Activated naive CD4-positive, alpha-beta T cell treated with anti-CD3 and anti-CD28 coated beads, Interleukin-2, amount 50 U/mL, for 24 hours (primary cell): ENCODE measurements around the gene SPDL1.
"Not testable (repeated sequence)": the region's sequence is repeated elsewhere in the genome, so short reads cannot be mapped to it uniquely, and the experiment has no call there.

Experiments
- H3K27ac Mint-ChIP-seq: one replicate; pipeline ENCODE4 v1.8.0; 2021; ENCODE audit warnings: mild to moderate bottlenecking, mixed read lengths
- H3K27me3 Mint-ChIP-seq: one replicate; pipeline ENCODE4 v1.8.0; 2021; ENCODE audit warnings: mixed read lengths
- H3K36me3 Mint-ChIP-seq: one replicate; pipeline ENCODE4 v1.8.0; 2021; ENCODE audit warnings: mixed read lengths
- H3K4me1 Mint-ChIP-seq: one replicate; pipeline ENCODE4 v1.8.0; 2021; ENCODE audit warnings: mixed read lengths
- H3K4me3 Mint-ChIP-seq: one replicate; pipeline ENCODE4 v1.8.0; 2021; ENCODE audit warnings: mild to moderate bottlenecking, mixed read lengths
- H3K9me3 Mint-ChIP-seq: one replicate; pipeline ENCODE4 v1.8.0; 2021; ENCODE audit warnings: mixed read lengths

Gene SPDL1

GRCh38 chr5:169592937-169593650 is 9.5 kb downstream of the SPDL1 start:
- H3K27me3 Mint-ChIP-seq, result no peaks in the 10 kb centered on the region
- H3K4me3 Mint-ChIP-seq, result no peak overlapping the region
- peaks cover 35% of the 10 kb centered on the region for H3K36me3 Mint-ChIP-seq
- no peaks in the 10 kb centered on the region for H3K4me1 Mint-ChIP-seq
- no peak overlapping the region for H3K27ac Mint-ChIP-seq
- no peaks in the 10 kb centered on the region for H3K9me3 Mint-ChIP-seq

- Mint-ChIP-seq H3K9me3 (no peaks in the 10 kb centered on the region), H3K4me3 (no peak overlapping the region), H3K27me3 (no peaks in the 10 kb centered on the region), H3K4me1 (no peaks in the 10 kb centered on the region), H3K27ac (no peak overlapping the region), H3K36me3 (peaks cover 31% of the 10 kb centered on the region)
Observed at GRCh38 chr5:169595172-169595820, 11.7 kb downstream of the SPDL1 start.

- H3K4me1 Mint-ChIP-seq, result no peaks in the 10 kb centered on the region
- no peaks in the 10 kb centered on the region for H3K27me3 Mint-ChIP-seq
- H3K9me3 Mint-ChIP-seq, result no peaks in the 10 kb centered on the region
- H3K4me3 Mint-ChIP-seq, result no peak overlapping the region
- no peak overlapping the region for H3K27ac Mint-ChIP-seq
- H3K36me3 Mint-ChIP-seq, result peaks cover 26% of the 10 kb centered on the region
Observed at GRCh38 chr5:169599451-169599850, 15.9 kb downstream of the SPDL1 start.

- Mint-ChIP-seq H3K36me3 (peaks cover 26% of the 10 kb centered on the region), H3K27me3 (peaks cover 7% of the 10 kb centered on the region), H3K4me1 (no peaks in the 10 kb centered on the region), H3K4me3 (no peak overlapping the region), H3K27ac (no peak overlapping the region), H3K9me3 (no peaks in the 10 kb centered on the region)
Observed at GRCh38 chr5:169602535-169602934, 19.0 kb downstream of the SPDL1 start.

GRCh38 chr5:169606279-169606678 is 22.7 kb downstream of the SPDL1 start:
- no peak overlapping the region for H3K27ac Mint-ChIP-seq

GRCh38 chr5:169607882-169608281 is 24.3 kb downstream of the SPDL1 start:
- Mint-ChIP-seq H3K27ac (no peak overlapping the region), H3K4me3 (no peak overlapping the region), H3K4me1 (no peaks in the 10 kb centered on the region), H3K27me3 (peaks cover 15% of the 10 kb centered on the region), H3K36me3 (peaks cover 10% of the 10 kb centered on the region), H3K9me3 (peaks cover 15% of the 10 kb centered on the region)

More at GRCh38 chr5:169606279-169606678, 22.7 kb downstream of the SPDL1 start:
- H3K9me3 Mint-ChIP-seq, result peaks cover 5% of the 10 kb centered on the region
- peaks cover 12% of the 10 kb centered on the region for H3K36me3 Mint-ChIP-seq
- H3K27me3 Mint-ChIP-seq, result peaks cover 8% of the 10 kb centered on the region
- H3K4me3 Mint-ChIP-seq, result no peak overlapping the region
- no peaks in the 10 kb centered on the region for H3K4me1 Mint-ChIP-seq

- H3K27me3 Mint-ChIP-seq, result peaks cover 19% of the 10 kb centered on the region
- no peak overlapping the region for H3K4me3 Mint-ChIP-seq
- peaks cover 8% of the 10 kb centered on the region for H3K36me3 Mint-ChIP-seq
- no peaks in the 10 kb centered on the region for H3K4me1 Mint-ChIP-seq
- H3K27ac Mint-ChIP-seq, result no peak overlapping the region
- peaks cover 15% of the 10 kb centered on the region for H3K9me3 Mint-ChIP-seq
Observed at GRCh38 chr5:169609716-169610115, 26.1 kb downstream of the SPDL1 start.

GRCh38 chr5:169610606-169611005 is 27.0 kb downstream of the SPDL1 start:
- Mint-ChIP-seq H3K4me3 (no peak overlapping the region), H3K27ac (no peak overlapping the region), H3K36me3 (peaks cover 5% of the 10 kb centered on the region)

GRCh38 chr5:169615561-169615960 is 32.0 kb downstream of the SPDL1 start:
- Mint-ChIP-seq H3K36me3 (peaks cover 2% of the 10 kb centered on the region), H3K27me3 (peaks cover 15% of the 10 kb centered on the region), H3K4me3 (no peak overlapping the region), H3K9me3 (peaks cover 14% of the 10 kb centered on the region), H3K4me1 (no peaks in the 10 kb centered on the region), H3K27ac (no peak overlapping the region)

More at GRCh38 chr5:169610606-169611005, 27.0 kb downstream of the SPDL1 start:
- peaks cover 15% of the 10 kb centered on the region for H3K9me3 Mint-ChIP-seq
- no peaks in the 10 kb centered on the region for H3K4me1 Mint-ChIP-seq
- peaks cover 19% of the 10 kb centered on the region for H3K27me3 Mint-ChIP-seq

- H3K36me3 Mint-ChIP-seq, H3K27me3 Mint-ChIP-seq, H3K4me1 Mint-ChIP-seq, H3K4me3 Mint-ChIP-seq, H3K9me3 Mint-ChIP-seq, H3K27ac Mint-ChIP-seq: not testable (repeated sequence)
Observed at GRCh38 chr5:169624307-169624706, 40.7 kb downstream of the SPDL1 start.

GRCh38 chr5:169626779-169627178 is 43.2 kb downstream of the SPDL1 start:
- Mint-ChIP-seq H3K9me3 (no peaks in the 10 kb centered on the region), H3K27me3 (peaks cover 3% of the 10 kb centered on the region), H3K27ac (no peak overlapping the region), H3K36me3 (no peaks in the 10 kb centered on the region), H3K4me3 (no peak overlapping the region), H3K4me1 (peaks cover 5% of the 10 kb centered on the region)

GRCh38 chr5:169627551-169627950 is 44.0 kb downstream of the SPDL1 start:
- H3K27ac Mint-ChIP-seq, result no peak overlapping the region
- H3K27me3 Mint-ChIP-seq, result peaks cover 3% of the 10 kb centered on the region
- no peaks in the 10 kb centered on the region for H3K36me3 Mint-ChIP-seq
- no peaks in the 10 kb centered on the region for H3K9me3 Mint-ChIP-seq
- peaks cover 5% of the 10 kb centered on the region for H3K4me1 Mint-ChIP-seq
- no peak overlapping the region for H3K4me3 Mint-ChIP-seq

GRCh38 chr5:169628892-169629291 is 45.3 kb downstream of the SPDL1 start:
- Mint-ChIP-seq H3K9me3 (no peaks in the 10 kb centered on the region), H3K27ac (no peak overlapping the region), H3K27me3 (peaks cover 3% of the 10 kb centered on the region), H3K36me3 (no peaks in the 10 kb centered on the region), H3K4me3 (no peak overlapping the region), H3K4me1 (peaks cover 3% of the 10 kb centered on the region)

GRCh38 chr5:169629847-169630548 is 46.4 kb downstream of the SPDL1 start:
- H3K4me1 Mint-ChIP-seq, result no peaks in the 10 kb centered on the region
- H3K9me3 Mint-ChIP-seq, result no peaks in the 10 kb centered on the region
- H3K36me3 Mint-ChIP-seq, result no peaks in the 10 kb centered on the region
- H3K4me3 Mint-ChIP-seq, result no peak overlapping the region
- H3K27ac Mint-ChIP-seq, result no peak overlapping the region
- peaks cover 3% of the 10 kb centered on the region for H3K27me3 Mint-ChIP-seq

GRCh38 chr5:169631360-169631759 is 47.8 kb downstream of the SPDL1 start:
- Mint-ChIP-seq H3K27ac (no peak overlapping the region), H3K36me3 (no peaks in the 10 kb centered on the region), H3K4me3 (no peak overlapping the region), H3K4me1 (no peaks in the 10 kb centered on the region), H3K9me3 (no peaks in the 10 kb centered on the region), H3K27me3 (peaks cover 3% of the 10 kb centered on the region)

GRCh38 chr5:169632946-169633345 is 49.4 kb downstream of the SPDL1 start:
- H3K27ac Mint-ChIP-seq, result no peak overlapping the region
- H3K4me1 Mint-ChIP-seq, result peaks cover 6% of the 10 kb centered on the region
- H3K27me3 Mint-ChIP-seq, result peaks cover 3% of the 10 kb centered on the region
- no peak overlapping the region for H3K4me3 Mint-ChIP-seq
- peaks cover under 1% of the 10 kb centered on the region for H3K36me3 Mint-ChIP-seq
- no peaks in the 10 kb centered on the region for H3K9me3 Mint-ChIP-seq
